ENCODE data around the gene MCC.

- TF ChIP-seq CTCF (conservative IDR thresholded peaks at IDR 0.05; ENCODE audit: low read depth, low read length) (no peak), RCOR1 (IDR thresholded peaks at IDR 0.05; ENCODE audit: insufficient replicate concordance, low read length) (no peak)
Observed at GRCh38 chr5:113276001-113276400, 212.3 kb downstream of the MCC start.
